DLD1 (cell line): ENCODE measurements around the gene TNFAIP8.
"Not testable (repeated sequence)": the region's sequence is repeated elsewhere in the genome, so short reads cannot be mapped to it uniquely, and the experiment has no call there.

ENCODE experiments used
- in situ Hi-C: cut with HindIII; loops from 2 replicates; pipeline ENCODE4 v1.10.0; 2017; ENCODE audit warnings: low sequenced_read_pairs

TNFAIP8 gene

GRCh38 chr5:119412279-119413227, 56.7 kb downstream of the TNFAIP8 start:
- in situ Hi-C loops = no loop called here

- in situ Hi-C loops = not testable (repeated sequence)
Observed at GRCh38 chr5:119414124-119414734, 58.4 kb downstream of the TNFAIP8 start.

GRCh38 chr5:119417891-119418605, 62.2 kb downstream of the TNFAIP8 start:
- in situ Hi-C loops = no loop called here

- in situ Hi-C loops = no loop called here
Observed at GRCh38 chr5:119418606-119419100, 62.8 kb downstream of the TNFAIP8 start.

- in situ Hi-C loops = no loop called here
Observed at GRCh38 chr5:119420169-119420568, 64.3 kb downstream of the TNFAIP8 start.

- in situ Hi-C loops = no loop called here
Observed at GRCh38 chr5:119426057-119426456, 70.2 kb downstream of the TNFAIP8 start.

GRCh38 chr5:119427060-119427459, 71.2 kb downstream of the TNFAIP8 start:
- in situ Hi-C loops = no loop called here

- in situ Hi-C loops = not testable (repeated sequence)
Observed at GRCh38 chr5:119427596-119427995, 71.8 kb downstream of the TNFAIP8 start.

GRCh38 chr5:119428166-119428565, 72.3 kb downstream of the TNFAIP8 start:
- in situ Hi-C loops = not testable (repeated sequence)

- in situ Hi-C loops = not testable (repeated sequence)
Observed at GRCh38 chr5:119428574-119428973, 72.8 kb downstream of the TNFAIP8 start.

GRCh38 chr5:119432674-119433237, 76.9 kb downstream of the TNFAIP8 start:
- in situ Hi-C loops = not testable (repeated sequence)

GRCh38 chr5:119435436-119436132, 79.8 kb downstream of the TNFAIP8 start:
- in situ Hi-C loops = no loop called here

- in situ Hi-C loops = not testable (repeated sequence)
Observed at GRCh38 chr5:119437785-119438586, 82.2 kb downstream of the TNFAIP8 start.

- in situ Hi-C loops = not testable (repeated sequence)
Observed at GRCh38 chr5:119438587-119438917, 82.7 kb downstream of the TNFAIP8 start.

GRCh38 chr5:119439140-119439631, 83.4 kb downstream of the TNFAIP8 start:
- in situ Hi-C loops = no loop called here

- in situ Hi-C loops = not testable (repeated sequence)
Observed at GRCh38 chr5:119439632-119440031, 83.8 kb downstream of the TNFAIP8 start.

- in situ Hi-C loops = not testable (repeated sequence)
Observed at GRCh38 chr5:119444643-119445042, 88.8 kb downstream of the TNFAIP8 start.

- in situ Hi-C loops = no loop called here
Observed at GRCh38 chr5:119445544-119445943, 89.7 kb downstream of the TNFAIP8 start.
